Transverse colon (tissue), 4 donors: ENCODE measurements around the gene PCCA.

ENCODE experiments used
- CTCF ChIP-seq, 5 experiments: fragments of 200-600 bp in 3 of 5; fragments of 450-650 bp in 2 of 5; sonication (generic) in 3 of 5; IDR thresholded peaks; 1 replicate in 2 of 5; 2 replicates in 3 of 5; pipeline ENCODE4 v1.5.1; 2016 to 2017; ENCODE audit warnings: antibody characterized with exemption in 5 of 5, inconsistent platforms in 3 of 5, mild to moderate bottlenecking in 2 of 5, moderate library complexity in 1 of 5
- POLR2A ChIP-seq: fragments of 450-650 bp; IDR thresholded peaks from one replicate; pipeline ENCODE4 v1.6.1; 2016; ENCODE audit warnings: antibody characterized with exemption, mild to moderate bottlenecking, moderate library complexity
- POLR2AphosphoS5 ChIP-seq, 3 donors: sonication (generic); formaldehyde crosslinking; IDR thresholded peaks; one replicate each; pipeline ENCODE4 v1.6.1; 2016; ENCODE audit warnings: antibody characterized with exemption in 3 of 3

GRCh38 chr13:100364591-100364990 is 275.7 kb downstream of the PCCA start:
- TF ChIP-seq CTCF (IDR thresholded peaks at IDR 0.05) (no peak), POLR2AphosphoS5 (IDR thresholded peaks at IDR 0.05) (no peak), POLR2A (no peak)
